ENCODE measurements around the gene OCSTAMP.

Gene OCSTAMP

DNA sequence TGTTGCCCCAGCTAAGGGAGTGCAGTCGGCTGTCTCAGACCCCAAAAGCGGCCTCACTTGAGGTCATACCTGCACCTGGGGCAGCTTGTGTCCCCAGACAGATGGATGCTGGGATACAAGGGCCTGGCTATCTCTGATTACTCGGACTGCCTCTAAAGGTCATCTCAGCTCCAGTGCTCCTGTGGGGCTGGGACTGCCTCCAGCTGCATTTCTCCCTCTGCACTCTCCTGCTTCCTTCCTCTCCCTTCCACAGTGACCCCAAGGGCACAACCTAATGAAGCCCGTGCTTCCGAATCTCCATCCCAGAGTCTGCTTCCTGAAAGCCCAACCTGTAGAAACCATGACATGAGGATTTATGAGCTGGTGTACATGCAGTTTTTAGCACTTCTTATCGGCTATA, 22.8 kb upstream of the OCSTAMP start:
- no peak for DNase-seq

DNA sequence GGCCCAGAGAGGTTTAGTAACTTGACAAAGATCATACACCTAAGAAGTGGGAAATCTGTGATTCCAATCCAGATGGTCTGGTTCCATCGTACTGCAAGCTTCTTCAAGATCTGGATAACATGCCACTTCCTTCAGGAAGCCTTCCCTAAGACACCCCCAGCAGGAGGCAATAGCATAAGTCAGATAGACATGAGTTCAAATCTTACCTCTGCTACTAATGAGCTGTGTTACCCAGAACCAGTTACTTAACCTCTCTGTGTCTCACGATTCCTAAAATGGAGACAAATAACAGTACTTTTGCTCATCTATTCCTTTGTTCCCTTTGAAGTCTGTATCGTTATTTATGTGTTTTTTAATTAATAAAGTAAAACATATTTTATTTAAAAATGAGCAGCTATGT, 22.3 kb upstream of the OCSTAMP start:
- no peak for DNase-seq

DNA sequence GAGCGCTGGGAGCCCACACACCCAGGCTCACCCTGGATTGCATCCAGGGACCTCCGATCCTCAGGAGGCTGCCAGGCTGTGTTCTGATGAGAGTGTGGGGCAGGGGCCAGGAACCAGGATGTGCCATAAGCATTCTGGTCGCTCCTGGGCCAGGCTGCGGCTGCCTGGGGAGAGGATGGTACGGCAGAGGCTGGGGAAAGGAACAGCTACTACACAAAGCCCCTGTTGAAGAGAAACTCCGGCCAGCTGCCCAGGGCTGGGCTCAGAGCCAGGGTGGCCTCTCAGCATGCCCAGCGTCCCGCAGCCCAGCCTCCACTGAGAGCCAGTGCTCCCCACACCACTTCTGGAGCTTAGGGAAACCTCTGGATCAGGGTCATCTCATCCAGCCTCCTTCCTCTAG, 21.7 kb upstream of the OCSTAMP start:
- DNase-seq: no peak

DNA sequence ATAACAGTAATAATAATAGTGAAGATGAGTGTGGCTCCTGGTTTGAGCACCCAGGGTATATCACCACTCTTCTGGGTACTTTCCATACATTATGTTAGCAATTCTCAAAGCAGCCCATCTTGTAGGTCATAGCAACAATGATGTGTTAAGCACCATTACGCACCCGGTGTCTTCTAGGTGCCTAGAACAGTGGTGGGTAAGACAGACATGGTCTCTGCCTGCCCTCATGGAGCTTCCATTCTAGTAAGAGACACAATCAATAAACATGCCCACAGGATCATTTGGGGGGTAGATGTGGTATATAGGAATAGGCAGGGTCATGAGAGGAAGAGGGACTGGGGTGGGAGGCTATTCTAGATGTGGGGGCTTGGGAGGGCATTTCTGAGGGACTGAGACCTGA, 21.0 kb upstream of the OCSTAMP start:
- no peak for DNase-seq

DNA sequence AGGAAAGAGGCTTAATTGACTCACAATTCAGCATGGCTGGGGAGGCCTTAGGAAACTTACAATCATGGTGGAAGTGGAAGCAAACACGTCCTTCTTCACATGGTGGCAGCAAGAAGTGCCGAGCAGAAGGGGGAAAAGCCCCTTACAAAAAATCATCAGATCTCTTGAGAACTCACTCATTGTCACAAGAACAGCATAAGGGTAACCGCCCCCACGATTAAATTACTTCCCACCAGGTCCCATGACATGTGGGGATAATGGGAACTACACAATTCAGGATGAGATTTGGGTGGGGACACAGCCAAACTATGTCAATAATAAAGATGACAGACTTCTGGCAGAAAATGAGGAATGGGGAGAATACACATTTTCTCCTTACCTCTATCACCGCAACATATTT, 20.5 kb upstream of the OCSTAMP start:
- DNase-seq: no peak

DNA sequence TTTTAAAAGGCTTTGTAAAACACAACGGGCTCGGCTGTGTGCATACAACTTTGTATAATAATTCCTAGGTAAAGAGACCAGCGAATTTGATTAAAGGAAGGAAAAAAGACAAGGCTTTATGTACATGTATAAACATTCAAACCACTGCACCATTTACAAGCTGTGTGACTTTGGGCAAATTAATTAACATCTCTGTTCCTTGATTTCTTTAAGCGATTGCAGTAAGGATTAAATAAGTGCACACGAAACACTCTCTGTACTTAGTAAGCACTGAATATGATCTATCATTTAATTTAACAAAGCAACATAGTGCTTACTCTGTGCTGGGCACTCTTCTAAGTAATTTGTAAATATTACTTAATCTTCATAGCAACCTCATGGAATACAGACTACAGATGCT, 19.5 kb upstream of the OCSTAMP start:
- no peak for DNase-seq

DNA sequence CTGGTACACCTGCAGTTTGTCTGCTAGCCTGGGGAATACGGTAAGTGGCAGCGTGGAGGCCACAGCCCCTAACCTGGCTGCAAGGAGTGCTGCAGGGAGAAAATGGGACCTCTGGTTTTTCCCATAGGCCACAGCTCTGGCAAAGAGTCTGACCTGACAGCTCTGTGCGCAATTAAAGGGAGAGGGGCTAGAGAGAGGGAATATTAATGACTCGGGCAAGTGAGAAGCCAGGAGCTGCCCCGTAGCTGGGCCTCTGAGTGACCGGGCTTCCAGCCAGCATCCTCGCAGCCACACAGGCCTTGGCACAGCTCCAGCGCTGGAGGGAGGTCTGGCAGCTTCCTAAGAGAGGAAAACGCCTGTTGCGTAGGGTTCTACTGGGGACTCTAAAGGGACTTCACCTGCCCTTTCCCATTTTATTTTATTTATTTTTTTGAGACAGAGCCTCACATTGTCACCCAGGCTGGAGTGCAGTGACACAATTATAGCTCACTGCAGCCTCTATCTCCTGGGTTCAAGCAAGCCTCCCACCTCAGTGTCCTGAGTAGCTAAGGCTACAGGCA, 18.2 kb upstream of the OCSTAMP start:
- peak; percentile 98 for DNase-seq

DNA sequence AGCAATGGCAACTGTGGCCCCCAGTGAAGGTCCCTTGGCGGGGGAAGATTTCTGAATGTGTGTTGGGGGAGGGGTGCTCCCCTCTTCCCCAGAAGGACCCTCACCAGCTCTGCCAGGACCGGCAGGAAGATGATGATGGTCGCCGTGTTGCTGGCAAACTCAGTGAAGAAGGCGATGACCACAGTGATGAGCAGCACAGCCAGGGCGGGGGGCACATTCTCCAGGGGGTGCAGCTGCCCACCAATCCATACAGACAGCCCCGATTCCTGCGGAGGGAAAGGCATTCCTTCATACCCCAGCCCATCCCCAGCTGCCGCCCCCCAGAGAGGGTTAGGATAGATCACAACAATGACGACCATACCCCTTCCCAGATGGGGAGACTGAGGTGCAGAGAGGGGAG, 15.7 kb upstream of the OCSTAMP start:
- DNase-seq: no peak

DNA sequence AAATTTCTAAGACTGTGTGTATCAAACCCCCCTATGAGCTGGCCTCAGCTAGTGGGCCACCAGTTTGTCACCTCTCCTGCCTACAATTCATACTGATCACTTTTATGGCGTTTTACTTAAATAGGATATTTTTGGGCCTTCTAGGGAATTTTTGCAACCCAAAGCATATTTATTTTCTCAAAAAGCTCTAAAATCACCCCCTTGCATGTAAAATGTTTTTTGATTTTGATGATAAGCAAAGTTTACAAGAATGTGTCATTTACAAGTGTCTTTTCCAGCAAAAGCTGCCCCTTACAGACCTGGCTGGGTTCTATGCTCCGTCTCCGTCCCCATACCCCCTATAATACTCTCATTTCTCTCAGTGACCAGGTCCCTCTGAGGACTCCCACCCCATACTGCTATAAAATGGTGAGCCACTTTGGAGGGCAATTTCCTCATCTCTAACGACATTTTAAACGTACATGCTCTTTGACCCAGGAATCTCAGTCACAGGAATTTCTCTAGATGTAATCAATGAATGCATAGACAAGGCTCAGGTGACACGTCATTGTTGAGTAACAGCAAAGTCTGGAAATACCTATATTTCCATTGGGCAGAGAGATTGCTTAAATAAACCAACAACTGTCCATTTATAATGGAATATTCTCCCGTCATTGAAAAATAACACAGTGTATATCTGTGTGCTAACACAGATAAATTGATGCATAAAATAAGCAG, 13.9 kb upstream of the OCSTAMP start:
- DNase-seq: no peak

DNA sequence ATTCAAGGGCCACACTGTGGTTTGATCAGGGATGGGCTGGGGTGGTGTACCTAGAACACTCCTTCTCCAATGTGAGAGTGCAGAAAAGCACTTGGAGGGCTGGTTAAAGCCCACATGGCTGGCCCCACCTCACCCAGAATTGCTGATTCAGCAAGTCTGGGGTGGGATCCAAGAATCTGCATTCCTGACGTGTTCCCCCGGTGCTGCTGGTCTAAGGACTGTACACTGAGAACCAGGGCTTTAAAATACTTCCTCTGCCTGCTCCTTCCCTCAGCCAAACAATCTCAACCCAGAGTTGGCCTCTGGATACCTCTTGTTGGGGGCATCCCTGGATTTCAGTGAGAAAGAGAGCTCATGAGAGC, 13.4 kb upstream of the OCSTAMP start:
- no peak for DNase-seq

DNA sequence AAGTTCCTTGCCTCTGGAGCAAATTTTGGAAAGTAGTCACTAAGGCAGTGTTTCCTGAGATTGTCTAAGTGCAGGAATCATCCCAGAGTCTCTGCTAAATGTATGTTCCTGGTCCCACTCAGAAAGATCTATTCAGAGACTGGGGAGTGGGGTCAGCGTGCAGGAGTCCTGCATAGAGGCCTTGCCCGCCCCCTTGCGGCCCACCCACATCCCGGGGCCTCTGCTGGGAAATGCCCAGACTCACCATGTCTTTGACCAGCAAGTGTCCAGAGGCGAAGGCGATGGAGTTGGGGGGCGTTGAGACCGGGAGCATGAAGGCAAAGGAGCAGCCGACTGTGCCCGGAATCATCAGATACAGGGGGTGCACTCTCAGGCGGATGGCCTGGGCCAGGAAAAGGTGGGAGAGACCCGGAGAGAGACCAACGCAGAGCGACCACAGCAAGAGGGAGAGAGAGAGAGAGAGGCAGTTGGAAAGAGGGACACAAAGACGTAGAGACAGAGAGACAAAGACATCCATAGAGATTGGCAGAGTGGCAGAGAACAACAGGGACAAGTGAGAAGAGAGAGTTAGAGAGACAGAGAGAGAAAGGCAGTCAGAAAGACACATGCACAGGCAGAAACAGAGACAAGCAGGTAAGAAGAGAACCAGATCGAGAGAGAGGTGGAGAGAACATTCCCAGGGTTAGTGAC, 12.9 kb upstream of the OCSTAMP start:
- no peak for DNase-seq

DNA sequence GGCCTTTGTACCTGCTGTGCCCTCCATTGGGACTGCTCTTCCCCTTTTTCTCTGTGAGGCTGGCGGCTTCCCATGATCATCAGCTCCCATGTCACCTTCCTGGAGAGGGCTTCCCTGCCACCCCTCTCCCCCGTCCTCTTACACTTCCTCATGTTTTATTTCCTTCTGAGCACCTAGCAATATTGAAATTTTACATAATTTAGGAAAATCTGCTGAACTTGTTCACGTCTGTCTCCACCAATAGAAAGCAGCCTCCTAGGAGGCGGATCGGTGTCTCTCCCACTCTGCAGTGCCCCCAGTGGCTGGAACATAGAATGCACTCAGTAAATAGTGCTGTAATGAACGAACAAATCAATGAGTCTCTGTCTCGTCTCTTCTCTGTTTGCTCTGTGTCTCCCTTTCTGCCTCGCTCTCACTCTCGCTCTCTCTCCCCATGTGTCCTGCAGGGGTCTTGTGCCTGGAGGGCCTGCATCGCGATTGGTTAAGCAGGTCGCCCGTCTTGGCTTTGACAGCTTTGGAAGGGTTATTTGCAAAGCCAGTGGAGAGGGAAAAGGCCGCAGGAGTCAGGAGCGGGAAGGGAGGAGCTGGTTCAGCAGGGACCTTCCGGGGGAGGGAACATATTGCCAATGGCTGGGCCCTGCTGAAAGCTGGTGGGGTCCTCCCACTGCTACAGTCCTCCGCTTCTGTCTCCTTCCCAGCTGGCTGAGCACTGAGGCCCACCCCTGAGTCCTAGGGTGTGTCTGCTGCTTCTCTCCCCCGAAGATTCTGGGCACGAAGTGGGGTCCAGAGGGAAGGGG, 12.1 kb upstream of the OCSTAMP start:
- DNase-seq: peak; percentile 59

DNA sequence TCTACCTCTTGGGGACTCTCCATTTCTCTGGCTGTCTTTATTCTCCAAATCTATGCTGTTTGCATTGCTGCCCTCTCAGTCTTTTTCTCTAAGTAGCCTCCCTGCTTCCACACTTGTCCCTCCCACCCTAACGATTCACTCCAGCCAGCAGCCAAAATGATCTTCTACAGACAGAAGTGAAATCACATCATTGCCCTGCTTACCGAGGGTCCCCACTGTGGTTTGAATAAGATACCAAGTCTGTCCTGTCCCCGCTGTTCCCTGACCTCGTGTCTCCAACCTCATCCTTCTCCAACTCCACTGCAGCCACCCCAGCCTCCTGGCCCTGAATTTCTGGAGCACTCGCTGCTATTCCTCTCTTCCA, 11.5 kb upstream of the OCSTAMP start:
- DNase-seq: no peak

DNA sequence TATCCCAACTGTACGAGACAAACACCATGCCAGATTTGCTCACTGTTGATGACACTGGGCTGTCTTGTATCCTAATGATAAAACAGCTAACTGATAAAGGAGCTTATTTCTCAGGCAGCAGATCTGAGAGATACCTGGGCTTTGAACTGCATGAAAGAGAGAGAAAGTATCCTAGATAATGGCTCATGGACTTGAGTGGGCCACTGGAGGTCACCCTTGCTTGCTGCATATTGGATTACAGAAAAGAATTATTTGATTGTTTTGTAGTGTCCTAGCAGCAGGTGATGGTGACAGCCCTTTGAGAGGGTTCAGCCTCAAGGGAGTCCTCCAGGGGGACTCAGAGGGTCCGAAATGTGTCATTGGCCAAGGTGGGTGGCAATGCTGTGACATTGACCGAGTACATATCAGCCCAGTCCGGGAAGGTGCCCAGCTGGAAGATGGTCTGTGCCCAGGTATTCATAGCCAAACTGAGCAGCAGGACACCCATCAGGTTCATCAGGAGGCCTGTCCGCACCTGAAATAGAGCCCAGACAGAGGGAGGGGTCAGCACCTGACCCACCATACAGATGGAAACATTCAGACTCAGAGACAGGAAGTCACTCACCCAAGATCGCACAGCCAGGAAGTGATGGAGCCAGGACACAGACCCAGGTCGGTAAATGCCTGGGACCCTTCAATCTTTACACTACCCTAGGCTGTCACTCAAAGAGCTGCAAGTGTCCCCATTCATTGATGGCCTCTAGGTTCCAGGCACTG, 9.4 kb upstream of the OCSTAMP start:
- DNase-seq: peak; percentile 20

DNA sequence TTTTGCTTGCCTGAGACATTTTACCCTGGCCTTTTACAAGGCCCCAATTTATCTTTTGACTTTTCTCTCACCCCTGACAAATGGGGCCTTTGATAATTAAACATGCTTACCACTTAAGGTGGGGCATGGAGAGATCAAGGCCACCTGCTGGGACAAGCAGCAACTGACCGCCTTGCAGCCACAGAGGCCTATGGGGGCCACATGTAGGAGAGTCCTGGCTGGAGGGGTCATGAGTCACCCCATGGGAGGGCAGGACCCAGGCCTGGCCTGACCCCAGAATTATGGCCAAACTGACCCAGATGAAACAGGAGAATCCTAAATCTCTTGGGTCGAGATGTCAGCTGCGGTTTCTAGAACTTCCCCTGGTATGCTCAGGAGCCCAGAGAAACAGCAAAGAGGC, 8.5 kb upstream of the OCSTAMP start:
- no peak for DNase-seq

DNA sequence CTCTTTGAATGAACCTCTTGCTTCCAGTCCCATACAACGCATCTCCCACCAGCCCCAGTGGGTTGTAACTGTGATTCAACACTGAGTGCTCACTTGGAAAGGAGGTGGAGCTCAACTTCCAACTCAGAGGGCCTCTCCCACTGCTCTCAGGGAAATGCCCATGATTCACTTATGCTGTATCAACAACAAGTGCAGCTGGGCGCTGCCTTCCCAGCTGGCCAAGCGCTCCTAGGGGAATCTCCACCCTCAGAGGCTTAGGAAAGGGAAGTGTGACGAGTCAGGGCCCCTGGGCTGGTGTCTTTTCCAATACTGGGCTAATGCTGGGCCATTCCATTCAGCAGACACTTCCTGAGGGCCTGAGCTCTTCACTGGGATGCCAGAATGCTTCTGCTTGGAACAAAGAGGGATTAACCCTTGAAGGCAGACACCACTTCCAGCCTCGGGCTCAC, 8.1 kb upstream of the OCSTAMP start:
- DNase-seq: no peak

DNA sequence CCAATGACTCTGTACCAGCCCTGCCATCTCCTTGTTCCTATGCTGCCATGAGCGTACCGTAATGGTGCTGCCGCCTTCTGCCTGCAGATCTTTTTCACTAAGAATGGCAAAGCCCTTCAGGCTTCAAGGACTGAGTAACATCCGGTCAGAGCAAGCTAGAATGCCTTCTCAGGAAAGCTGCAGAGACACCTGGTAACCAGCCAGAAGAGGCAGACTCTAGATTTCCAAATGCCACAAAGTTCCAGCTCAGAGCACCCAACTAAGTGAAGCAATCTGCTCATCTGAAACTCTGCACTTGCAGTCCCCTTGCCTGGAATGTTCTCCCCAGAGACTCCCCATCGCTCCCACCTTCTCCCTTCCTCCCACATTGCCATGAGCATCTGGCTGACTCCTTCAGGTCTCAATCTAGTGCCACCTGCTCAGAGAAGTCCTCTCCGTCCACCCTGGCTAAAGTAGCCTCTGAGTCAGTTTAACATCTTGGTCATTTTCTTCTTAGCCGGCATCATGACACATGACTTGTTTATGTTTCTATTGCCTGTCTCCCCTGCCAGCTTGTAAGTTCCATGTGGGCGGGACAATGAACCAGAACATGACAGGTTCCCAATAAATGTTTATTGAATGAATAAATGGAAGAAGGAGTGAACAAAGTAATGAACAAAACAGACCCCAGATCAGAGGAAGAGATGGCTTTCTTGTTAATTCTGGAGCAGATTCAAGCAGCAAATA, 6.9 kb upstream of the OCSTAMP start:
- DNase-seq: no peak

DNA sequence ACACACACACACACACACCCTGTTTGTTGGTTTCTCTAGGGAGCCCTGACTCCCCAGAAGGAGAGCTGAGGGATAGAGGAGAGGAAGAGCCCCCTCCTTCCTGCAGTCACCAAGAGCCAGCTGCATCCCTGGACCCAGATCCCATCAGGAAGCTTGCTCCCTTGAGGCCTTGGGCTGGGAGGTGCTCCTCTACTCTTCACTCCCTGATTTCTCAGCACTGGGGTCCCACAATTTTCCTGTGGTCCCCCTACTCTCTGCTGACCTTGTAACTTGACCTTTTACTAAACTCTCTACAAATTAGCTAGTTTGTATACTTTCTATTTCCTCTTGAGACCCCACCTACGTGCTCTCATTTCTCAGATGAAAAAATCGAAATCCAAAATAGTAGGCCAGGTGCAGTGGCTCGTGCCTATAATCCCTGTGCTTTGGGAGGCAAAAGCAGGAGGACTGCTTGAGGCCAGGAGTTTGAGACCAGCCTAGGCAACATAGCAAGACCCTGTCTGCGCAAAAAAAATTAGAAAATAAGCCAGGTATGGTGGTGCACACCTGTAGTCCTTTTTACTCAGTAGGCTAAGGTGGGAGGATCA, 5.0 kb upstream of the OCSTAMP start:
- DNase-seq: no peak

DNA sequence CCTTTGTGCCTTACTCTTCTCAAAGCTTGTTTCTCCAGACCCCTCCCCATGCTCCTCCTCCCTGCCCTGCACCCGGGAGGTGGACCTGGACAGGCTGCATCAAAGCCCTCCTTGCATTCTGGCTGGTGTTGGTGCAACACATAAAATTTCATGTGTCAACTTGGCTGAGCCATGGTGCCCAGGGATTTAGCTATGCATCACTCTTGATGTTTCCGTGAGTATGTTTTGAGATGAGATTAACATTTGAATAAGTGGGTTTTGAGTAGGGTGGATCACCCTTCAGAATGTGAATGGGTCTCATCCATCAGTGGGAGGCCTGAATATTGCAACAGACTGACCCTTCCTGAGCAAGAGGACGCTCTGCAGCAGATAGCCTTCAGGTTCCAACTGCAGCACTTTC, 4.4 kb upstream of the OCSTAMP start:
- DNase-seq: no peak

DNA sequence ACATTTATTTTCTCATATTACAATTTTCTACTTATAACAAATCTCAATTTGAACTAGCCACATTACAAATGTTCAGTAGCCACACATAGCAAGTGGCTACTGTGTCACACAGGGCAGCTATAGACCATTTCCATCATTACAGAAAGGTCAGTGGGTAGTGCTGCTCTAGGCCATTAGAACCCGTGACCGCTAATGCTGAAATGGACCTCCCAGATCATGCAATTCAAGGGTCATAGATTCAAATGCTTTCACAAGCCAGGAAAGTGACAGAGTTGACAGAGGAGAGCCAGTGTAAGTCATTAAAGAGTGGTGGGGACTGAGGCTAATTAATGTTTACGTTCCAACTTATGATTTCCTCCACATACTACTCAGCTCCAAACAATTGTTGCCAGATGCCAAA, 3.5 kb upstream of the OCSTAMP start:
- no peak for DNase-seq

DNA sequence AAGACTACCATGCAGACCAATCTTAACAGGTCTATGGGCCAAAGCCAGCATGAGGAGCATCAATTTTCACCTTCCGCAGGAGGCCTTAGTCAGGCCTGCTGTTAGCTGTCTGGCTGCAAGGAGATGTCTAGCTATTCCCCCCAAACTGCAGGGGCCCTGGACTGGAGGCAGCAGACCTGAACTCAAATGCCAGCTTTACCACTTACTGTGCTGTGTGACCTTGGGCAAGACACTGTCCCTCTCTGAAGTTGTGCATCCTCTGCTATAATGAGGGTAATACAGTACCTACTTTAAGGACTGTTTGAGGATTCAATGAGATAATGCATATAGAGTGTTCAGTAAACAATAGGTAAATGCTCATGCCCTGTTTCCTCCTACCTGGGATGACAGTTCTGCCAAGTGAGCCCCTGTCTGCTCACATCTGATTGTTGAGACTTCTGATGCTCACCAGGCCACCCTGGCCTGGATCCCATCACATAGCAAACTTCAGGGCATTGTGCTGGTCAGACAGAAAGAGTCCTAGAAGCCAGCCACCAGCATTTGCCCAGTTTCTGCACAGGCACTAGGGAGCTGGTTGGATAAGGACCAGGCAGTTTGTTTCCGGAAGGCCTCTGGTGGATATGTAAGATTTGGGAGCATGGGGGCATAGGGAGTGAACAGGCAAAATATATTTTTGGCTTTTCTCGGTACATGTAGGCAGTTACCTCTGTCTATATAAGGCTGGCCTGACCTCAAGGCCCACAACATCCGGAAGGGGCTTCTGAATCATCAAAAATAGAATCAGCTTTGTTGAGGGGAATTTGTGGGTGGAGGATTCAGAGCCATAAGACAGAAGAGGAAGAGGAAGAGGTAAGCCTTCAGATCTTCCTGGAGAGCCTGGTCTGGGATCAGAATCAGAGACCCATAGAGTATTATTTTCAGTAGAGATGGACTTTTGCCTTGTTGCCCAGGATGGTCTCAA, 2.3 kb upstream of the OCSTAMP start:
- no peak for DNase-seq

All from NCI-H1105 (cell line).